Forelimb muscle (tissue), 1 donor: ENCODE measurements around the gene MYB. TPM values are rescaled to one million over a fixed set of nuclear protein-coding genes. Genes with fewer than 3 reads are reported as not detected.
"Not testable (repeated sequence)": the region's sequence is repeated elsewhere in the genome, so short reads cannot be mapped to it uniquely, and the experiment has no call there.

ENCODE experiments used
- DNase-seq: peaks from one replicate; pipeline ENCODE4 v3.0.0-alpha.2; 2013; ENCODE audit warnings: low read depth
- polyA plus RNA-seq: library from polyadenylated mRNA; unstranded; fragments of 120-200 nt; gene quantifications from one replicate; pipeline ENCODE4 v1.2.1, GENCODE V29; 2013; ENCODE audit not compliant: insufficient read length

The MYB gene
- polyA plus RNA-seq, 1 donor: 0.77 TPM

DNA sequence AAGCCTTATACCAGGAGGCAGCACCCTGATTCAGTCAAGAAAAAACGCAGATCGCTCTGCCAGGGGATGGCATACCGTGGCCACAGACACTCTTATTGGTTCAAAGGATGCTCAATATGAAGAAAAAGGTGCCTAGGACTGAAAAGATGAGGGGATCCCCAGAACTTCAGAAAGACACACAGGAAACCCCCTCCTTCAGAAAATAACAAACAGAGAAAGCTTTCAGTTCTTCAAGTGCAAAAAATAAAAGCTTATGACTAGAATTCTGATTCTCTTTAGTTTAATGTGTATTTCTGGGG is 17.7 kb upstream of the MYB start:
- no peak for DNase-seq

DNA sequence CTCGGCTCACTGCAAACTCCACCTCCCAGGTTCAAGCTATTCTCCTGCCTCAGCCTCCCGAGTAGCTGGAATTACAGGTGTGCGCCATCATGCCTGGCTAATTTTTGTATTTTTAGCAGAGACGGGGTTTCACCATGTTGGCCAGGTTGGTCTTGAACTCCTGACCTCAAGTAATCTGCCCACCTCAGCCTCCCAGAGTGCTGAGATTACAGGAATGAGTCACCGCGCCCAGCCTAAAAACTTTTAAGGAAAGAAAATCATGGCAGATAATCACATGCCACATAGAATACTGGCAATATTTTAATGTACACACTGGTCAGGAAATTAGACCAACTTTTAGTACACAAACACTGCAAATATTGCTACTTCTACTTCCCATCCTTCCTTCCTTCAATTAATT is 16.7 kb upstream of the MYB start:
- not testable (repeated sequence) for DNase-seq

- no peak for DNase-seq
Observed at GRCh38 chr6:135165031-135165430, 16.1 kb upstream of the MYB start.

DNA sequence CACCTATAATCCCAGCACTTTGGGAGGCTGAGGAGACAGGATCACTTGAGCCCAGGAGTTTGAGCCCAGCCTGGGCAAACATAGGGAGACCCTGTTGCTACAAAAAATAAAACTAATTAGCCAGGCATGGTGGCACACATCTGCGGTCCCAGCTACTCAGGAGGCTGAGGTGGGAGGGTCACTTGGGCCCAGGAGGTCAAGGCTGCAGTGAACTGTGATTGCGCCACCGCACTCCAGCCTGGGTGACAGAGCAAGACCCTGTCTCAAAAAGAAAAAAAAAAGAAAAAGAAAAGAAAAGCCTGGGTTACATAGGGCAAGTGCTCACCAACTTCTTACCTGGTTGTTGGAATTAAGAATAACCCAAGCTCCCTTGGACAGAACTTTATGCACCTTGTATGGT is 14.6 kb upstream of the MYB start:
- no peak for DNase-seq

GRCh38 chr6:135167617-135168016 is 13.5 kb upstream of the MYB start:
- no peak for DNase-seq

- no peak for DNase-seq
Observed at GRCh38 chr6:135168766-135169165, 12.3 kb upstream of the MYB start.

- DNase-seq: no peak
Observed at GRCh38 chr6:135170238-135170637, 10.9 kb upstream of the MYB start.

- no peak for DNase-seq
Observed at GRCh38 chr6:135170849-135171248, 10.3 kb upstream of the MYB start.

- no peak for DNase-seq
Observed at GRCh38 chr6:135173242-135173988, 7.7 kb upstream of the MYB start.

- no peak for DNase-seq
Observed at GRCh38 chr6:135173989-135174484, 7.1 kb upstream of the MYB start.

DNA sequence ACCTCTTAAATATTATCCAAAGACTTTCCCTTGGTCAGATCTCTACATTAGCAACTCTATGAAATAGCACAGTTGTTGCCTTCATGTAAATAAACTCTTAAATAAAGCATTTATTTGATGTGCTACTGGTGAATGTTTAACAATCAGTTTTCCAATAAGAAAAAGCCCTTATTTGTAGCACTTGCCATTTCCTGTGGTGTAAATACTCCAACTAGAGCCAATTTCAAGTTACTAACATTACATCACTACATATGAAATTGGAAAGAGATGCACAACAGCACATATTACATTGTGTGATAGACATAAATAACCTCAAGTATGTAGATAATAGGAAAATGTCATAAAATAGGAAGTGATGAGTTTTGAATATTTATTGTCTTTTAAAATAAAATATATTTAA is 5.0 kb upstream of the MYB start:
- DNase-seq: no peak

GRCh38 chr6:135176464-135176863 is 4.6 kb upstream of the MYB start:
- DNase-seq: no peak

DNA sequence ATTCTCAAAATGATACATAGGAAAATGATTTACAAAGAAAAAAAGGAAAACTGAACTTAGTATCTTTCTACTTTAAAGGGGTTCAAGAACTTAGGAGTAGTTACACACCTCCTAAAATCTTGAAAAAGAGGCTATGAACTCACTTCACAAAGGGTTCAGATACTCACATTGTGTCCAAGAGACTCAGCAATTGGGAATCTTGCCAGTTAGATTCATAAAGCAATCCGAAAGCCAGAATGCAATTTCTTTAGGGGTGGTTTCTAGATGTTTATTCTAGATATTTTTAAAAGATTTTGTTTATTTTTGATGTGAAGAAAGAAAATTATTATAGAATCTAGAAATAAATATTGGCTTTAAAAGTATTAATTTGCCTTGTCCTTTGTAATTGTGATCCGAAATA is 1.7 kb upstream of the MYB start:
- DNase-seq: no peak

DNA sequence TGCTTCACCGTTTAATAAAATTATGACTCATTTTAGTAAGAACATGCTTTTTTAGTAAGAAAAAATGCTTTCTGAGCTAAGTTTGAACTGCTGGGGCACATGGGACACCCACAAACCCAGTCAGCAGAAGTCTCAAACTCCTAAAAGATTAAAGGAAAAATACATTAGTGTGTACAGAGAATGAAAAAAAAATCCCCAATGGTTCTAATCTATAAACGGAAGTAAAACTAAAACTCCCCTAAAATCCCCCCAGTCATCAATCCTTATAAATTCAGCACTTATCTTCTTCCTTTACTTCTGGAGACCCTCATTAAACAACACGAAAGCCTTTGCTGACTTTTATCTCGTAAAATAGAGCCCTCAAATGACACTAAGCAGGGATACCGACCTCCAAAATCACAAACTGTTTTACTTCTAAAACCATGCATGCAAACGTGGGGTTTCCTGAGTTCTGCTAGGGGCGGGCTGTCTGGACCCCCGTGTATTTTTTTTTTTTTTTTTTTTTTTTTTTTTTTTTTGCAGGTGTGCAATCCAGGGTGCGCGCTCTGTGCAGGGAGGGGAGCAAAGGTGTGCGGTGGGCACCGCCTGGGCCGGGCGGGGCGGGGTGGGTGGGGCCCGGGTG is 1.1 kb upstream of the MYB start:
- DNase-seq: no peak

GRCh38 chr6:135181333-135182070 is 394 bp downstream of the MYB start:
- no peak for DNase-seq

GRCh38 chr6:135182071-135183001 is 1.2 kb downstream of the MYB start:
- DNase-seq: no peak

- no peak for DNase-seq
Observed at GRCh38 chr6:135183002-135183531, 2.0 kb downstream of the MYB start.

GRCh38 chr6:135183532-135184440 is 2.7 kb downstream of the MYB start:
- no peak for DNase-seq

GRCh38 chr6:135185483-135185882 is 4.4 kb downstream of the MYB start:
- DNase-seq: no peak

DNA sequence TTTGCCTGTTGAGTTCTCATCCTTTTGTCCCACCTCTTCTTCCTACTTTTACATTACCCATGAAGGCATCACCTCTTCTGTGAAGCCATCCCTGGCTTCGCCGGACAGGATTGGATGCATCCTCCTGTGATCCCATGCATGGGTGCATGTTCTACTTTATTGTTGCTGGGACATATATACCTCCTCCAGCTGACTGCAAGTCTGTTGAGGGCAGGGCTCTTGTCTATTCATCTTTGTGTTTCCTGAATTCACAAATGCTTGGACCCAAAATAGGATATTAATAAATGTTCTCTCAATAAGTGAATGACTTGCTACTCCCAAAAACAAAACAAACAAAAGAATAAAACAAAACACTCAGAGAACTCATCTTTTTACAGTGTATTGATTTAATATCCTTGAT is 5.1 kb downstream of the MYB start:
- no peak for DNase-seq

DNA sequence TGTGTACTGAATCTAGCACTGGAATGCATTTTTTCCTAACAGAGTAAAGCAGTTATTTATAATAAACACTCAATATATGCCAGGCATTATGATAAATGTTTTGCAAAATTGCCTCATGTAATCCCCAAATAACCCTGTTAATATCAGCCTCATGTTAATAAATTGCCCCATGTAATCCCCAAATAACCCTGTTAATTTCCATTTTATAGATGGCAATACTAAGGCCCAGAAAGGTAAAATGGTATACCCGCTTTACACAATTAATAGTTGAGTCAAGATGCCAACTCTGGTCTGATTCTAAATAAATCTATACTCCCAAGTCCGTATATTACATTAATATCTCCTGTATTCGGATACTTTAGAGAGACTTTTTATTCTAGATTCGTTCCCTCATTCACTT is 6.3 kb downstream of the MYB start:
- DNase-seq: no peak
